Tibial nerve (tissue), 4 donors: ENCODE results near the gene GPC6.

ENCODE experiments used
- EP300 ChIP-seq, 2 donors: sonication (generic); formaldehyde crosslinking; IDR thresholded peaks; one replicate each; pipeline ENCODE4 v1.6.1; 2017; ENCODE audit warnings: antibody characterized with exemption in 2 of 2, mild to moderate bottlenecking in 1 of 2
- POLR2A ChIP-seq, 2 donors: fragments of 450-650 bp; IDR thresholded peaks; one replicate each; pipeline ENCODE4 v1.6.1; 2017; ENCODE audit warnings: antibody characterized with exemption in 2 of 2, mild to moderate bottlenecking in 2 of 2, moderate library complexity in 2 of 2
- TF ChIP-seq, protein P1 (sequence below), 5 experiments: fragments of 200-600 bp in 3 of 5; fragments of 450-650 bp in 2 of 5; sonication (generic) in 3 of 5; IDR thresholded peaks; one replicate each; pipeline ENCODE4 v1.5.1; 2016 to 2019; ENCODE audit warnings: antibody characterized with exemption in 5 of 5, mild to moderate bottlenecking in 3 of 5, moderate library complexity in 2 of 5

DNA sequence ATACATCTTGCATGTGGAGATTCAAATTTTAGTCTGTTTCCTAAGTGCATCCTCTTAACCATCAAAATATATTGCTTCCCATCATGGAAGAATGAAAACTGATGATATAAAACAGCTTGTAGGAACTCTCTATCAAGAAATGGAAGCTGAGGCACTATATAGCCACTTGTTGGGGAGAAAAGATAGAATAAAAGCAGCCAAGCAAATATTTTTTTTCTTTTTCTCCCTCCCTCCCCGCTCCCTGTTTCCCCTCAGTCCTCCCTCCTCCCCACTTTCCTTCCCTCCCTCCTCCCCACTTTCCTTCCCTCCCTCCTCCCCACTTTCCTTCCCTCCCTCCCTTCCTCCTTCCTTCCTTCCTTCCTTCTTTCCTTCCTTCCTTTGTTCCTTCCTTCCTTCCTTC is 413.8 kb downstream of the GPC6 start:
- TF ChIP-seq, protein P1, sequence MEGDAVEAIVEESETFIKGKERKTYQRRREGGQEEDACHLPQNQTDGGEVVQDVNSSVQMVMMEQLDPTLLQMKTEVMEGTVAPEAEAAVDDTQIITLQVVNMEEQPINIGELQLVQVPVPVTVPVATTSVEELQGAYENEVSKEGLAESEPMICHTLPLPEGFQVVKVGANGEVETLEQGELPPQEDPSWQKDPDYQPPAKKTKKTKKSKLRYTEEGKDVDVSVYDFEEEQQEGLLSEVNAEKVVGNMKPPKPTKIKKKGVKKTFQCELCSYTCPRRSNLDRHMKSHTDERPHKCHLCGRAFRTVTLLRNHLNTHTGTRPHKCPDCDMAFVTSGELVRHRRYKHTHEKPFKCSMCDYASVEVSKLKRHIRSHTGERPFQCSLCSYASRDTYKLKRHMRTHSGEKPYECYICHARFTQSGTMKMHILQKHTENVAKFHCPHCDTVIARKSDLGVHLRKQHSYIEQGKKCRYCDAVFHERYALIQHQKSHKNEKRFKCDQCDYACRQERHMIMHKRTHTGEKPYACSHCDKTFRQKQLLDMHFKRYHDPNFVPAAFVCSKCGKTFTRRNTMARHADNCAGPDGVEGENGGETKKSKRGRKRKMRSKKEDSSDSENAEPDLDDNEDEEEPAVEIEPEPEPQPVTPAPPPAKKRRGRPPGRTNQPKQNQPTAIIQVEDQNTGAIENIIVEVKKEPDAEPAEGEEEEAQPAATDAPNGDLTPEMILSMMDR (IDR thresholded peaks at IDR 0.05): no peak
- TF ChIP-seq POLR2A (IDR thresholded peaks at IDR 0.05) (no peak), EP300 (IDR thresholded peaks at IDR 0.05) (no peak)
